NB4 (cell line): ENCODE measurements around the gene IRF1.

Source experiments
- MYC ChIP-seq: IDR thresholded peaks from 2 replicates; pipeline ENCODE4 v1.6.1; 2011; ENCODE audit warnings: low read depth, low read length
- POLR2A ChIP-seq: IDR thresholded peaks from 2 replicates; pipeline ENCODE4 v1.6.1; 2011; ENCODE audit warnings: mild to moderate bottlenecking; ENCODE audit not compliant: insufficient read length; ENCODE audit errors: extremely low read depth
- TF ChIP-seq, protein P1 (sequence below): IDR thresholded peaks from one replicate; pipeline ENCODE4 v1.5.1; 2012; ENCODE audit warnings: low read depth, low read length
- TF ChIP-seq, protein P2 (sequence below): IDR thresholded peaks from 2 replicates; pipeline ENCODE4 v1.6.1; 2011; ENCODE audit warnings: low read depth, low read length

GRCh38 chr5:132526974-132527564 lies 36.5 kb upstream of the IRF1 start:
- TF ChIP-seq, protein P1, sequence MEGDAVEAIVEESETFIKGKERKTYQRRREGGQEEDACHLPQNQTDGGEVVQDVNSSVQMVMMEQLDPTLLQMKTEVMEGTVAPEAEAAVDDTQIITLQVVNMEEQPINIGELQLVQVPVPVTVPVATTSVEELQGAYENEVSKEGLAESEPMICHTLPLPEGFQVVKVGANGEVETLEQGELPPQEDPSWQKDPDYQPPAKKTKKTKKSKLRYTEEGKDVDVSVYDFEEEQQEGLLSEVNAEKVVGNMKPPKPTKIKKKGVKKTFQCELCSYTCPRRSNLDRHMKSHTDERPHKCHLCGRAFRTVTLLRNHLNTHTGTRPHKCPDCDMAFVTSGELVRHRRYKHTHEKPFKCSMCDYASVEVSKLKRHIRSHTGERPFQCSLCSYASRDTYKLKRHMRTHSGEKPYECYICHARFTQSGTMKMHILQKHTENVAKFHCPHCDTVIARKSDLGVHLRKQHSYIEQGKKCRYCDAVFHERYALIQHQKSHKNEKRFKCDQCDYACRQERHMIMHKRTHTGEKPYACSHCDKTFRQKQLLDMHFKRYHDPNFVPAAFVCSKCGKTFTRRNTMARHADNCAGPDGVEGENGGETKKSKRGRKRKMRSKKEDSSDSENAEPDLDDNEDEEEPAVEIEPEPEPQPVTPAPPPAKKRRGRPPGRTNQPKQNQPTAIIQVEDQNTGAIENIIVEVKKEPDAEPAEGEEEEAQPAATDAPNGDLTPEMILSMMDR: no peak
- TF ChIP-seq POLR2A: no peak
- TF ChIP-seq, protein P2, sequence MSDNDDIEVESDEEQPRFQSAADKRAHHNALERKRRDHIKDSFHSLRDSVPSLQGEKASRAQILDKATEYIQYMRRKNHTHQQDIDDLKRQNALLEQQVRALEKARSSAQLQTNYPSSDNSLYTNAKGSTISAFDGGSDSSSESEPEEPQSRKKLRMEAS: no peak
- TF ChIP-seq MYC: no peak
